Stimulated activated CD8-positive, alpha-beta memory T cell treated with anti-CD3 and anti-CD28 coated beads, Interleukin-12 subunit alpha, Interleukin-12 subunit beta, amount 100 ng/mL, for 4 hours (primary cell): Measurements from ENCODE around the gene UBE2G2.
"Not testable (repeated sequence)": the region's sequence is repeated elsewhere in the genome, so short reads cannot be mapped to it uniquely, and the experiment has no call there.

Experiments
- DNase-seq: peaks from one replicate; pipeline ENCODE4 v3.0.0-alpha.2; 2020; ENCODE audit warnings: low read depth

Gene UBE2G2

GRCh38 chr21:44836349-44836665 lies 34.7 kb upstream of the UBE2G2 start:
- no peak for DNase-seq

- no peak for DNase-seq
Observed at GRCh38 chr21:44835647-44835973, 34.0 kb upstream of the UBE2G2 start.

- no peak for DNase-seq
Observed at GRCh38 chr21:44834951-44835646, 33.5 kb upstream of the UBE2G2 start.

- DNase-seq: no peak
Observed at GRCh38 chr21:44834231-44834950, 32.8 kb upstream of the UBE2G2 start.

- no peak for DNase-seq
Observed at GRCh38 chr21:44833663-44834062, 32.0 kb upstream of the UBE2G2 start.

GRCh38 chr21:44832516-44833255 lies 31.1 kb upstream of the UBE2G2 start:
- DNase-seq: not testable (repeated sequence)

GRCh38 chr21:44831227-44831860 lies 29.7 kb upstream of the UBE2G2 start:
- DNase-seq: no peak

- DNase-seq: no peak
Observed at GRCh38 chr21:44829507-44830092, 28.0 kb upstream of the UBE2G2 start.

- DNase-seq: no peak
Observed at GRCh38 chr21:44828362-44829056, 26.9 kb upstream of the UBE2G2 start.

- no peak for DNase-seq
Observed at GRCh38 chr21:44823179-44823660, 21.6 kb upstream of the UBE2G2 start.

- DNase-seq: no peak
Observed at GRCh38 chr21:44822484-44823178, 21.0 kb upstream of the UBE2G2 start.

GRCh38 chr21:44820851-44821250 lies 19.2 kb upstream of the UBE2G2 start:
- no peak for DNase-seq

- DNase-seq: no peak
Observed at GRCh38 chr21:44819283-44820243, 17.9 kb upstream of the UBE2G2 start.

GRCh38 chr21:44818640-44819011 lies 17.0 kb upstream of the UBE2G2 start:
- no peak for DNase-seq

- DNase-seq: peak; percentile 80
Observed at GRCh38 chr21:44817914-44818639, 16.5 kb upstream of the UBE2G2 start, which contains the start of gene SUMO3. Gene SUMO3, minus strand, starts transcription at chr21:44818062. Its CDS starts 94 bp downstream, at chr21:44817968.

- DNase-seq: peak; percentile 87
Observed at GRCh38 chr21:44817506-44817880, 15.9 kb upstream of the UBE2G2 start.

GRCh38 chr21:44816761-44817505 lies 15.3 kb upstream of the UBE2G2 start:
- no peak for DNase-seq

- DNase-seq: no peak
Observed at GRCh38 chr21:44815852-44816628, 14.4 kb upstream of the UBE2G2 start.
